T-helper 1 cell (primary cell): Measurements from ENCODE around the gene CMPK1.
"Not testable (repeated sequence)": the region's sequence is repeated elsewhere in the genome, so short reads cannot be mapped to it uniquely, and the experiment has no call there.

Experiments
- DNase-seq, 5 donors: peaks; one replicate each; pipeline ENCODE4 v3.0.0-alpha.2; 2012 to 2020
- total RNA-seq, 4 donors: gene quantifications; one replicate each; lab custom pipeline; 2026; lab: John Stamatoyannopoulos, UW

CMPK1 gene
- 143 to 296 (median 204) reads per million in 4 donors for total RNA-seq

GRCh38 chr1:47333578-47333921 is at the start of gene CMPK1:
CMPK1 (plus strand) TSS chr1:47333790; CDS start chr1:47333946, 156 bp downstream.
- peak; percentile 56 to 81 (median 73) for DNase-seq

DNA sequence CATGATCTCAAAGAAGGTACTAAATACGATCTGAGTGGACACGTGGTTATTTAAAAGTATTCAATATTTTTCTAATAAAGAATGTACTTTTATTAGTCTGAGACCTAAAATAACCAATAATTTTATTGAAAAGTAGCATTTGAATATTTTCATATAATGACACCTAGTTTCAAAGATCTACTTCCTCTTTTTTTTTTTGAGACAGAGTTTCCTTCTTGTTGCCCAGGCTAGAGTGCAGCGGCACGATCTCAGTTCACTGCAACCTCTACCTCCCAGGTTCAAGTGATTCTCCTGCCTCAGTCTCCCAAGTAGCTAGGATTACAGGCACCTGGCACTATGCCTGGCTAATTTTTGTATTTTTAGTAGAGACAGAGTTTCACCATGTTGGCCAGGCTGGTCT is 45.5 kb upstream of the CMPK1 start:
- not testable (repeated sequence) for DNase-seq

DNA sequence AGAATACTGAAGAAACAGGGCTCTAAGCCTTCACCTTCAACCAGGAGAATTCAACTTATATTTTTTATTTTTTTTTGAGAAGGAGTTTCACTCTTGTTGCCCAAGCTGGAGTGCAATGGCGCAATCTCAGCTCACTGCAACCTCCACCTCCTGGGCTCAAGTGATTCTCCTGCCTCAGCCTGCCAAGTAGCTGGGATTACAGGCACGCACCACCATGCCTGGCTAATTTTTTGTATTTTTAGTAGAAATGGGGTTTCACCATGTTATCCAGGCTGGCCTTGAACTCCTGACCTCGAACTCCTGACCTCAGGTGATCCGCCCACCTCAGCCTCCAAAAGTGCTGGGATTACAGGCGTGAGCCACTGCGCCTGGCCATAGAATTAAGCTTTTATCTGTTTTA is 38.7 kb upstream of the CMPK1 start:
- DNase-seq, result not testable (repeated sequence)

DNA sequence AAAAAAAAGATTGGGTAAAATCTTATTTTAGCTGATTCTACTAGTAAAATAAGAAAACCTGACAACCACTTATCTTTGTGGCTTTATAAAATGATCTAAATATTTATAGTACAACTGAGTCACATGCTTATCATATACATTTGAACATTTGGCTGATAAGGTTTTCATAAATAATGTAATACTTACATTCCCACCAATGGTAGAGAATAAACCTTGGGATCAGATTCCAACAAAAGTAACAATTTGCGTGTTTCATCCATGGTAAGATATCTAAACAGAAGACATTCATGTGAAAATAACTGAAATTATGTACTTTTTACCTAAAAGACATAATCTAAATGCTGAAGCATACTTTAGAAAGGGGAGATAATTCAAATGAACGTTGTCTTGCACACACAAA is 38.0 kb upstream of the CMPK1 start:
- no peak for DNase-seq

DNA sequence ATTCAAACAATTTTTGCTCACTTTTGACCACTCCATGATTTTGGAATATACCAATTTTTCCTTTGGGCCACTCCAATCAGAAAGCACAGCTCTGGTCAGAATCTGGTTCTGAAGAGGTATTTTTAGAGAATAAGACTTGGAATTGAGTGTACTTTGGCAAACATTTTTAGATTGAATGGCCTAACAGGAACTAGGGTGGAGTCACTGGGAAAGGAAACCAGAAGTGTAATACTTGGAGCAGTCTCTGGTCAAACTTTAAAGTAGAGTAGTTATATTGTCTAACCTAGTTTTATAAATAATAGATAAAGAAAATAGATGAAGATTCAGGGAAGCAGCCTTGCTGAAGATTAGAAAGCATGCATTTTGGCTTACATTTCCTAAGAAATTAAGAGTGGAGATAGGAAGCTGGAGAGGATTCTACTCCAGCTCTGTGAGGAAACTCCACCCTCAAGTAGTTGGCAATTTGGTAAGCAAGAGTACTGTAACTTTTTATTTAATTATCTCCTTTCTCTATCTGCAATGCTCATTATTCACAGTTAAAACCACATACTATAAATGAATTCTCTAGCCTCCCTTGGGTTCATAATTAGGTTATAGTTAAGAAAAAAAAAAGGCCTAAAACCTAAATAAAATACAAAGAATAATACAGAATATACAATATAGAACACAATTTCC is 35.4 kb upstream of the CMPK1 start:
- DNase-seq, result no peak

DNA sequence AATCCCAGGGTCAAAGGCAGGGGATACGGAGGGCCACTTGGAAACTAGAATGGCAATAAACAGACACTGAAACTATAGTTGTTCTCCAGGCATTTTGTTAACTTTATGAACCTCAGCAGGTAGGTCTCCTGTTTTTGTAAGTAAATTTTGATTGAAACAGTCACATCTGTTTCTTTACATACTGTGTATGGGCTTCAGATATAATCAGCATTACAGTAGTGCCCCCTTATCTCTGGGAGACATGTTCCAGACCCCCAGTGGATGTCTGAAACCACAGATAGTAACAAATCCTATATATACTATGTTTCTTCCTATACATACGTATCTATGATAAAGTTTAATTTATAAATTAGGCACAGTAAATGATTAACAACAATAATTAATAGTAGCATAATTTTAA is 31.1 kb upstream of the CMPK1 start:
- no peak for DNase-seq

GRCh38 chr1:47309427-47309826 is 24.2 kb upstream of the CMPK1 start:
- DNase-seq, result no peak

- DNase-seq, result peak; percentile 93 to 100 (median 94)
Observed at GRCh38 chr1:47313915-47314664, 19.5 kb upstream of the CMPK1 start, which contains the start of gene STIL. STIL (minus strand) TSS chr1:47314147; CDS start chr1:47310319, 3,828 bp downstream.

DNA sequence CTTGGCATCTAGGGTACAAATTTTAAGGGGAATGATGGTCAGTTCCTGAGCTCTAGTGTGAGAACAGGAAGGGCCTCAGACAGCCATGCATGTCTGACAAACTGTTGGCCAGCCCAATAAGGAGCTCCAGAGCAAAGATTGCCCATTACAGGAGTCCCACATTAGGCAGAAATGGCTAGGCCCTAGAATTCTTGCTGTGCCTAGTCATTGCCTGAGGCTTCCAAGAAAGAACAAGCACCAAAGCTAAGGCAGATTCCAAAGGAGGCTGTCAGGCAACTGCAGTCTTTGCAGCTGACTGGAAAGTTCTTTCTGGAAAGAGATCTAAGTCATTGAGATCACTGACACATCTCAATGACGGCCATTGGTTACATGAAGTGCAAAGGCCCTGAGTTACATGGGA is 15.7 kb upstream of the CMPK1 start:
- DNase-seq, result no peak

GRCh38 chr1:47319968-47320367 is 13.6 kb upstream of the CMPK1 start:
- not testable (repeated sequence) for DNase-seq

DNA sequence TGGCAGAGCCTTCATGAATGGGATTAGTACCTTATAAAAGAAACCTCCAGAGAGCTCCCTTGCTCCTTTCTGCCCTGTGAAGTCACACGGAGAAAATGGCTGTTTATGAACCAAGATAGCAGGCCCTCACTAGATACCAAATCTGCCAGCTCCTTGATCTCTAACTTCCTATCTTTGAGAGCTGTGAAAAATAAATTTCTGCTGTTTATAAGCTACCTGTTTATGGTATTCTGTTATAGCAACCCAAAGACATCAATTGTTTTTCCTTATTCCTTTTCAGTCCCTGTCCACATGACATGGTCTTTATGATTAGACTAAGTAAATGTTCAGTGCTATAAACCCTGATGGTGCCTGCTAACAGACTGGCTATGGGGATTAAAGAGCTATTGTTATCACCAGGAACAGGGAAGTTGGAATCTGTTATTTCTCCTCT is 10.0 kb upstream of the CMPK1 start:
- no peak for DNase-seq

DNA sequence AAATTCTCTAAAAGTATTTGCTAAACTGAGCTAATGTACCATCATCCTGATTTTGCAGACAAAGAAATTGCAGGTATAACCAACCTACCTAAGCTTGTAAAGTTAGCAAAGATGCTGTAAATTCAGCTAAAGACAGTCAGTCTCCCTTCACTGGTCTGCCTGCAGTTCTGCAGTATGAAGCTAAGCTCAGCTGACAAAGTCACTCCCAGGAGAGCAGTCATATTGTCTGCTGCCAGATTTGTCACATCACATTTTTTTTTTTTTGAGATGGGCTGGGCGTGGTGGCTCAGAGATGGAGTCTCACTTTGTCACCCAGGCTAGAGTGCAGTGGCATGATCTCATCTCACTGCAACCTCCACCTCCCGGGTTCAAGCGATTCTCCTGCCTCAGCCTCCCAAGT is 8.9 kb upstream of the CMPK1 start:
- no peak for DNase-seq

GRCh38 chr1:47325528-47325927 is 8.1 kb upstream of the CMPK1 start:
- DNase-seq, result no peak

DNA sequence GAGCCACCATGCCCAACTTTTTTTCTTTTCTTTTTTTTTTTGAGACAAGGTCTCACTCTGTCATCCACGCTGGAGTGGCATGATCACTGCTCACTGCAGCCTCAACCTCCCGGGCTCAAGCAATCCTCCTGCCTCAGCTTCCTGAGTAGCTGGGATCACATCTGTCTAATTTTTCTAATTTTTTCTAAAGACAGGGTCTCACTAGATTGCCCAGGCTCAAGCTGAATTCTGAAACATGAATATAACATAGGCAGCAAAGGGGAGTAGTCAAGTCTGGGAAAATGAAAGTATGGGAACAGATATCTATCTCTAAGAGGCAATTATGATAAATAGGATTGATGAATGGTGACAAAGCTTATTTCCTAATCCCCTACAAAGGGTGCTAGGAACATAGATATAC is 7.3 kb upstream of the CMPK1 start:
- no peak for DNase-seq

DNA sequence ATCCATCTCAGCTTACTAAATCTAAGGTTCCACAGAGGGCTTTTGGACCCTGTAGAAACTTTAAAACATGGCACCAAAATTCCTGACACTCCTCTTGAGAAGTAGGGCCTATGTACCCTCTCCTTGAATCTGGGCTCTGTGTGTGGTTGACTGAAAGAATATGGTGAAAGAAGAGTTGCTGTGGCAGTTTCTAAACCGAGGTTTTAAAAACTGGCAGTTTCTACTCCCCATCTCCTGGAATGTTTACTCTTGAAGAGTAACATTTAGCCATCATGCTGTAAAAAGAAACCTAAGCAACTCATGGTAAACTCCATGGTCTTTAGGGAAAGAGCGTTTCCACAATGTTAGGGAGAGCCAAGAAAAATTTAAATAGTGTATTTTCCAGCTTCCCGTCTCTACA is 4.6 kb upstream of the CMPK1 start:
- no peak for DNase-seq

DNA sequence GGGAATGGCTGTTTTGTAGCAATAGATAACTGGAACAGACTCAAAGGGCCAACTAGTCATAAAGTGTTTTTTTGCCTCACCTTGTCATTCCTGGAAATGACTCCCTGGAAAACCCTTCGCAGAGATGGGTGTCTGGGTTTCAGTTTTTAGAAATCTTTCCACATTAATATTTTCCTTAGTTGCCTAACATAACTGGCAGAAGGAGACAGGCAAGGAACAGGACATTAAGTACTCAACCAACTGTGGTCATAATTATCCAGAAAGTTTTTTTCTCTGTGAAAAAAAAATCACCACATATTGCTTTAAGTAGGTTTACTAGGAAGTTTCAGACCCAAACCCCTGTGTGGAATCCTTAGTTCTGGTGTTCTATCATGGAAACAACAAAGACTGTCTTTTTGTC is 3.4 kb upstream of the CMPK1 start:
- no peak for DNase-seq

DNA sequence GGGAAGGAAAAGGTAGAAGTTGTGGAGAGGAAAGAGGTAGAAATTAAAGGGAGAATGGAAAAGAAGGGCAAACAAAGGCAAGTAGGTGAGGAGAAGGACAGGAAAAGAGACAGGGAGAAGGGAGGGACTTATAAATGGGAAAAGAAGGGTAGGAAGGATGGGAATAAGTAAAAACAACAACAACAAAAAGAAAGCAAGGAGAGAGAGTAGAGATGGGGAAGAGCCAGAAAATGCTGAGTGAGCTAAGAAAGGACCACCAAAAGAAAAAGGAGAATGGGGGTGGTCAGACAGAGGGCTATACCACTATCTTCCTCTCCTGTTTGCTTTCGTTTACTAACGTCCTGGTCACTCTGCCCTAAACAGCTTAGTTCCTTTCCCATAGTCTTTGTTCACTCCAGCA is 1.7 kb upstream of the CMPK1 start:
- no peak for DNase-seq

- DNase-seq, result no peak
Observed at GRCh38 chr1:47332779-47333577, 612 bp upstream of the CMPK1 start.

GRCh38 chr1:47333922-47334764 is 553 bp downstream of the CMPK1 start:
- DNase-seq, result peak; percentile 53 to 78 (median 62)

DNA sequence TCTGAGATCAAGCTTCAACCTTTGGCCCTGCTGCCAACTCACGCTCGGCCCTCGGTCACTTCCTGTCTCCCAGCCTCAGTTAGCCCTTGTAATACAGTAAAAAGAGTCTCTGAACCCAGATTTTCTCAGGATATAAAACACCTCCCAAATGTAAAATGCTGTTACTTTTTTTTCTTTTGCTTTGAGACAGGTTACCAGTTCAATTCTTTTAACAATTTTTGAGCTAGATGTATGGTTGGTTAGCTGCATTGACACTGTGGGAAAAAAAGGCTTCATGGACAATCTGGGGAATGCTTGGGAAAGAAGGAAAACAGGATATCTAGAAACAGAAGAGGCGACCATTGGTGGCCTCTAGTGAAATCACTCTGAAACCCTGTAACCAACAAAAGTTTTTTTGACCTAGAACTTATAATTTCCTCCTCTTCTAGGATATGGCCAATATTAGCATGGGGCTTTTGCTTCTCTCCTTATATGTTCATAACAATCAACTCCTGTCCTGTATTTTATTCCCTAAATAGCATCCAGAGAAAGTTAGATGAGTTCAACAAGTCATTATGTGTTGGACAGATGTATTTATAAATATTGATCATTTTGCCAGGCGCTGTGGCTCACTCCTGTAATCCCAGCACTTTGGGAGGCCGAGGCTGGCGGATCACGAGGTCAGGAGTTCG is 1.3 kb downstream of the CMPK1 start:
- DNase-seq, result no peak

- no peak for DNase-seq
Observed at GRCh38 chr1:47337350-47337749, 3.8 kb downstream of the CMPK1 start.
